HepG2 (cell line): ENCODE data around the gene TAS2R10.

Source experiments
- JUN ChIP-seq: sonication (generic); formaldehyde crosslinking; IDR thresholded peaks from 2 replicates; pipeline ENCODE4 v1.4.0; 2020; ENCODE audit warnings: mild to moderate bottlenecking, missing genetic modification reagents
- MXD4 ChIP-seq: IDR thresholded peaks from 2 replicates; pipeline ENCODE4 v1.6.1; 2016; ENCODE audit warnings: mild to moderate bottlenecking, missing biosample characterization, missing genetic modification reagents
- MYC ChIP-seq: sonication (generic); formaldehyde crosslinking; IDR thresholded peaks from 2 replicates; pipeline ENCODE4 v1.9.0; 2021; ENCODE audit warnings: missing genetic modification reagents, borderline replicate concordance
- MYNN ChIP-seq: sonication (generic); formaldehyde crosslinking; IDR thresholded peaks from 2 replicates; pipeline ENCODE4 v1.4.0; 2020; ENCODE audit warnings: mild to moderate bottlenecking, low read depth, missing genetic modification reagents
- TF ChIP-seq, protein P1 (sequence below): IDR thresholded peaks from 2 replicates; pipeline ENCODE4 v1.6.1; 2012; ENCODE audit warnings: inconsistent platforms

DNA sequence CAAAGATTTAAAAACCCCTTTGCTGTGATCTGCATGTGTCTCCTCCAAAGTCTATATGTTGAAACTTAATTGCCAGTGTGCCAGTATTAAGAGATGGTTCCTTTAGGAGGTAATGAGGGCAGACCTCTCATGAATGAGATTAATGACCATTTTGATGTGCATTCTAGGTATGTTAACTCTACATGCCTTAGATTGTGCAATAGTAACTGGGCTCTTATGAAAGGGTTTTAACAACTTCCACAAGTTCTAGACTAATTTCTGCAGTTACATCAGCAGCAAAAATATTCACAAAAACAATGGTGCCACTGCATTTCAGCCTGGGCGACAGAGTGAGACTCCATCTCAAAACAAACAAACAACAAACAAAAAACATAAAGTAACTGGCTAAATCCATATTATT, 3.8 kb upstream of the TAS2R10 start:
- TF ChIP-seq MYC (no peak), JUN (no peak), MYNN (CRISPR knock-in tag) (no peak), MXD4 (CRISPR knock-in tag) (no peak)
- TF ChIP-seq, protein P1, sequence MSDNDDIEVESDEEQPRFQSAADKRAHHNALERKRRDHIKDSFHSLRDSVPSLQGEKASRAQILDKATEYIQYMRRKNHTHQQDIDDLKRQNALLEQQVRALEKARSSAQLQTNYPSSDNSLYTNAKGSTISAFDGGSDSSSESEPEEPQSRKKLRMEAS, result no peak
